Measurements from ENCODE around the gene CLCN5.

GRCh38 chrX:49995107-49995731 is 72.8 kb downstream of the CLCN5 start:
- TF ChIP-seq CTCF (conservative IDR thresholded peaks at IDR 0.05) (no peak), ZFX (IDR thresholded peaks at IDR 0.05) (no peak)
